ENCODE results near the gene APBA2.

Gene APBA2

GRCh38 chr15:28897861-28898585 lies 12.2 kb downstream of the APBA2 start:
- DNase-seq, result no peak

- no peak for DNase-seq
Measured at GRCh38 chr15:28899061-28899738, 13.4 kb downstream of the APBA2 start.

GRCh38 chr15:28900041-28900891 lies 14.5 kb downstream of the APBA2 start:
- no peak for DNase-seq

GRCh38 chr15:28900892-28901586 lies 15.3 kb downstream of the APBA2 start:
- no peak for DNase-seq

- no peak for DNase-seq
Measured at GRCh38 chr15:28901587-28901980, 15.8 kb downstream of the APBA2 start.

GRCh38 chr15:28901987-28902745 lies 16.4 kb downstream of the APBA2 start:
- DNase-seq, result no peak

GRCh38 chr15:28902856-28903255 lies 17.1 kb downstream of the APBA2 start:
- DNase-seq, result no peak

GRCh38 chr15:28903555-28903954 lies 17.8 kb downstream of the APBA2 start:
- DNase-seq, result no peak

GRCh38 chr15:28904003-28904402 lies 18.2 kb downstream of the APBA2 start:
- DNase-seq, result no peak

GRCh38 chr15:28904541-28905315 lies 19.0 kb downstream of the APBA2 start:
- DNase-seq, result no peak

GRCh38 chr15:28907338-28907960 lies 21.7 kb downstream of the APBA2 start:
- DNase-seq, result no peak

GRCh38 chr15:28909958-28910500 lies 24.3 kb downstream of the APBA2 start:
- no peak for DNase-seq

GRCh38 chr15:28911310-28911931 lies 25.6 kb downstream of the APBA2 start:
- DNase-seq, result no peak

- DNase-seq, result no peak
Measured at GRCh38 chr15:28912422-28912821, 26.6 kb downstream of the APBA2 start.

GRCh38 chr15:28913171-28913765 lies 27.5 kb downstream of the APBA2 start:
- no peak for DNase-seq

- no peak for DNase-seq
Measured at GRCh38 chr15:28914046-28914445, 28.3 kb downstream of the APBA2 start.

- no peak for DNase-seq
Measured at GRCh38 chr15:28914483-28915023, 28.8 kb downstream of the APBA2 start.

- DNase-seq, result no peak
Measured at GRCh38 chr15:28915041-28915810, 29.5 kb downstream of the APBA2 start.

- no peak for DNase-seq
Measured at GRCh38 chr15:28915935-28916334, 30.2 kb downstream of the APBA2 start.

All from NCI-H187 (cell line).